Stimulated activated CD8-positive, alpha-beta memory T cell treated with anti-CD3 and anti-CD28 coated beads, Interleukin-12 subunit alpha, Interleukin-12 subunit beta, amount 100 ng/mL, for 24 hours (primary cell): ENCODE data around the gene GPN1.
"Not testable (repeated sequence)": the region's sequence is repeated elsewhere in the genome, so short reads cannot be mapped to it uniquely, and the experiment has no call there.

Experiments
- DNase-seq: peaks from one replicate; pipeline ENCODE4 v3.0.0-alpha.2; 2020; ENCODE audit errors: extremely low read depth

The GPN1 gene

GRCh38 chr2:27628767-27629709 lies at the start of gene GPN1, which contains the start of gene CCDC121:
TSS of gene GPN1 (plus strand) at chr2:27629050. CDS start at chr2:27629059, 9 bp downstream.
TSS of gene CCDC121 (minus strand) at chr2:27629012. CDS start at chr2:27627799, 1,213 bp downstream.
- peak; percentile 92 for DNase-seq

GRCh38 chr2:27581417-27582128 lies 47.3 kb upstream of the GPN1 start:
- no peak for DNase-seq

- DNase-seq = no peak
These were observed 46.6 kb upstream of the GPN1 start for GRCh38 chr2:27582129-27582694.

- peak; percentile 58 for DNase-seq
These were observed 46.0 kb upstream of the GPN1 start, which contains the start of gene ZNF512 for GRCh38 chr2:27582695-27583389. TSS of gene ZNF512 (plus strand) at chr2:27583042. CDS start at chr2:27583113, 71 bp downstream.

- no peak for DNase-seq
These were observed 45.4 kb upstream of the GPN1 start for GRCh38 chr2:27583390-27583915.

GRCh38 chr2:27584597-27584996 lies 44.3 kb upstream of the GPN1 start:
- no peak for DNase-seq

- no peak for DNase-seq
These were observed 41.8 kb upstream of the GPN1 start for GRCh38 chr2:27587025-27587424.

- no peak for DNase-seq
These were observed 40.5 kb upstream of the GPN1 start for GRCh38 chr2:27588308-27588707.

- no peak for DNase-seq
These were observed 37.1 kb upstream of the GPN1 start for GRCh38 chr2:27591745-27592144.

- DNase-seq = no peak
These were observed 35.6 kb upstream of the GPN1 start for GRCh38 chr2:27593240-27593639.

GRCh38 chr2:27594020-27594703 lies 34.7 kb upstream of the GPN1 start:
- not testable (repeated sequence) for DNase-seq

- DNase-seq = not testable (repeated sequence)
These were observed 33.4 kb upstream of the GPN1 start for GRCh38 chr2:27595412-27595811.

GRCh38 chr2:27596627-27597026 lies 32.2 kb upstream of the GPN1 start:
- no peak for DNase-seq

GRCh38 chr2:27606611-27607010 lies 22.2 kb upstream of the GPN1 start:
- DNase-seq = no peak

- DNase-seq = no peak
These were observed 14.9 kb upstream of the GPN1 start for GRCh38 chr2:27613985-27614384.

- no peak for DNase-seq
These were observed 13.5 kb upstream of the GPN1 start for GRCh38 chr2:27615316-27615715.

- DNase-seq = no peak
These were observed 7.3 kb upstream of the GPN1 start for GRCh38 chr2:27621524-27621923.

- DNase-seq = no peak
These were observed 5.9 kb upstream of the GPN1 start for GRCh38 chr2:27622921-27623384.

GRCh38 chr2:27624943-27625342 lies 3.9 kb upstream of the GPN1 start:
- DNase-seq = no peak

GRCh38 chr2:27626323-27626722 lies 2.5 kb upstream of the GPN1 start:
- not testable (repeated sequence) for DNase-seq

- not testable (repeated sequence) for DNase-seq
These were observed 1.9 kb upstream of the GPN1 start for GRCh38 chr2:27626921-27627320.
